Measurements from ENCODE around the gene UGT2B28. TPM values are rescaled to one million over a fixed set of nuclear protein-coding genes. Genes with fewer than 3 reads are reported as not detected.
"Not testable (repeated sequence)": the region's sequence is repeated elsewhere in the genome, so short reads cannot be mapped to it uniquely, and the experiment has no call there.

UGT2B28 gene
- total RNA-seq, 4 donors from 2014 or later, result not detected

GRCh38 chr4:69323284-69323683, 43.0 kb downstream of the UGT2B28 start:
- Histone ChIP-seq H3K36me3 (no peaks in the 10 kb centered on the region), H3K4me1 (peaks cover 0 to 4% of the 10 kb centered on the region in 2 donors), H3K9me3 (no peaks in the 10 kb centered on the region), H3K4me3 (no peak overlapping the region), H3K27ac (no peak overlapping the region), H3K27me3 (no peaks in the 10 kb centered on the region)
- intact Hi-C loops (cut with DNase I; ENCODE audit: low total_unique reads), result no loop called here
- no peak for TF ChIP-seq POLR2A (IDR thresholded peaks at IDR 0.05)
- TF ChIP-seq CTCF (IDR thresholded peaks at IDR 0.05 in 4 of 5, conservative IDR thresholded peaks at IDR 0.05 in 1 of 5), result no peak
- DNase-seq (no peak), ATAC-seq (no peak)
- in situ Hi-C loops (cut with MboI; ENCODE audit: low sequenced_read_pairs in 4 of 4), result no loop called here

- H3K27ac ChIP-seq, result no peak overlapping the region
- H3K4me1 ChIP-seq, result no peaks in the 10 kb centered on the region
- in situ Hi-C loops (cut with MboI; ENCODE audit: low sequenced_read_pairs in 4 of 4), result no loop called here
- H3K27me3 ChIP-seq, result no peaks in the 10 kb centered on the region
- no peaks in the 10 kb centered on the region for H3K9me3 ChIP-seq
- intact Hi-C loops (cut with DNase I; ENCODE audit: low total_unique reads), result no loop called here
- H3K4me3 ChIP-seq, result no peak overlapping the region
- ATAC-seq (no peak), DNase-seq (no peak)
- no peaks in the 10 kb centered on the region for H3K36me3 ChIP-seq
- TF ChIP-seq CTCF (IDR thresholded peaks at IDR 0.05 in 4 of 5, conservative IDR thresholded peaks at IDR 0.05 in 1 of 5) (no peak), POLR2A (IDR thresholded peaks at IDR 0.05) (no peak)
Observed at GRCh38 chr4:69330345-69331047, 50.2 kb downstream of the UGT2B28 start.

- in situ Hi-C loops (cut with MboI; ENCODE audit: low sequenced_read_pairs in 4 of 4); intact Hi-C loops (cut with DNase I; ENCODE audit: low total_unique reads); ATAC-seq; H3K9me3 ChIP-seq; H3K27me3 ChIP-seq; DNase-seq; H3K4me1 ChIP-seq; H3K36me3 ChIP-seq; H3K27ac ChIP-seq; H3K4me3 ChIP-seq: not testable (repeated sequence)
Observed at GRCh38 chr4:69331304-69331703, 51.0 kb downstream of the UGT2B28 start.

- in situ Hi-C loops (cut with MboI; ENCODE audit: low sequenced_read_pairs in 4 of 4), result not testable (repeated sequence)
Observed at GRCh38 chr4:69335485-69335884, 55.2 kb downstream of the UGT2B28 start.

GRCh38 chr4:69343114-69343513, 62.8 kb downstream of the UGT2B28 start:
- H3K27me3 ChIP-seq; in situ Hi-C loops (cut with MboI; ENCODE audit: low sequenced_read_pairs in 4 of 4); H3K4me3 ChIP-seq; DNase-seq; H3K4me1 ChIP-seq; H3K27ac ChIP-seq; H3K36me3 ChIP-seq; ATAC-seq; intact Hi-C loops (cut with DNase I; ENCODE audit: low total_unique reads); H3K9me3 ChIP-seq: not testable (repeated sequence)

More at GRCh38 chr4:69335485-69335884, 55.2 kb downstream of the UGT2B28 start:
- H3K27me3 ChIP-seq; H3K4me3 ChIP-seq; H3K4me1 ChIP-seq; intact Hi-C loops (cut with DNase I; ENCODE audit: low total_unique reads); DNase-seq; H3K36me3 ChIP-seq; H3K27ac ChIP-seq; ATAC-seq; H3K9me3 ChIP-seq: not testable (repeated sequence)

- H3K4me3 ChIP-seq; H3K9me3 ChIP-seq; H3K27me3 ChIP-seq; DNase-seq; in situ Hi-C loops (cut with MboI; ENCODE audit: low sequenced_read_pairs in 4 of 4); H3K36me3 ChIP-seq; intact Hi-C loops (cut with DNase I; ENCODE audit: low total_unique reads); ATAC-seq; H3K4me1 ChIP-seq; H3K27ac ChIP-seq: not testable (repeated sequence)
Observed at GRCh38 chr4:69343558-69344420, 63.5 kb downstream of the UGT2B28 start.

Other genes starting within 250 kb of the UGT2B28 start
- under 1 TPM in 2 of 4 donors, not detected in 2; 0.26 to 0.33 TPM for gene UGT2B7, start 184.0 kb upstream of the UGT2B28 start, total RNA-seq
- not detected for gene UGT2B11, start 65.7 kb upstream of the UGT2B28 start, total RNA-seq
- gene UGT2B4, start 215.4 kb downstream of the UGT2B28 start, total RNA-seq, result 1 to 10 TPM in 1 of 4 donors, under 1 TPM in 1, not detected in 2; 0.78 to 2.3 TPM

Measured in gastrocnemius medialis (tissue), 4 donors.